ENCODE results near the gene INPP5F. TPM values are rescaled to one million over a fixed set of nuclear protein-coding genes. Genes with fewer than 3 reads are reported as not detected.

The INPP5F gene
- polyA plus RNA-seq, 1 of the 3 experiments (the other 2 are of a cell fraction): 7.8 TPM

DNA sequence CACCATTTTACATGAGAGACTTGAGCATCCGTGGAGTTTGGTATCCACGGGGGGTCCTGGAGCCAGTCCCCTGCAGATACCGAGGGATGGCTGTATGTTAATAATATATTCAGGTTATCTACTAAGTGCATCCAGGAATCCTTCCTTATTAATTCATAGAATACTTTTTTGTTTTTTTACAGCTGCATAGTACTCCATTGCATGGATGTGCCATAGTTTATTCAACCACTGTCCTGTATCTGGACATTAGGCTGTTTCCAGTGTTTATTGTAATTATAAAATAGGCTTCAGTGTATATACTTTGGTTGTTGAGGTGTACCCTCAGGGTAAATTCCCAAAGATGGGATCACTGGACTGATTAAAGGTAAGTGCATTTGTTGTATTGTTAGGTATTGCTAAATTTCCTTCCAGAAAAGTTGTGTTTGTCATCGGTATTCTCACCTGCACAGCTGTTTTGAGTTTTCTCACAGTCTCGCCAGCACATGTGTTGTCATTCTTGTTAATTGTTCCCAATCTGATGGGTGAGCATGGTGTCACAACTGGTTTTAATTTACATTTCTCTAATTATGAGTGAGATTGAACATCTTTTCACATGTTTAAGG, 55.1 kb downstream of the INPP5F start (continued):
- TF ChIP-seq, protein P1, sequence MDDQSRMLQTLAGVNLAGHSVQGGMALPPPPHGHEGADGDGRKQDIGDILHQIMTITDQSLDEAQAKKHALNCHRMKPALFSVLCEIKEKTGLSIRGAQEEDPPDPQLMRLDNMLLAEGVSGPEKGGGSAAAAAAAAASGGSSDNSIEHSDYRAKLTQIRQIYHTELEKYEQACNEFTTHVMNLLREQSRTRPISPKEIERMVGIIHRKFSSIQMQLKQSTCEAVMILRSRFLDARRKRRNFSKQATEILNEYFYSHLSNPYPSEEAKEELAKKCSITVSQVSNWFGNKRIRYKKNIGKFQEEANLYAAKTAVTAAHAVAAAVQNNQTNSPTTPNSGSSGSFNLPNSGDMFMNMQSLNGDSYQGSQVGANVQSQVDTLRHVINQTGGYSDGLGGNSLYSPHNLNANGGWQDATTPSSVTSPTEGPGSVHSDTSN (IDR thresholded peaks at IDR 0.05): no peak
- TF ChIP-seq NFIC (IDR thresholded peaks at IDR 0.05; ENCODE audit: borderline replicate concordance): no peak
- TF ChIP-seq RXRA (IDR thresholded peaks at IDR 0.05; ENCODE audit: borderline replicate concordance, low read depth): no peak
- no peak for TF ChIP-seq MEF2A (IDR thresholded peaks at IDR 0.05; ENCODE audit: borderline replicate concordance, low read depth)
- TF ChIP-seq RAD21 (IDR thresholded peaks at IDR 0.05; ENCODE audit: low read length): no peak
- no peak for TF ChIP-seq FOSL2 (IDR thresholded peaks at IDR 0.05; ENCODE audit: borderline replicate concordance, low read depth)

- TF ChIP-seq FOSL2 (IDR thresholded peaks at IDR 0.05; ENCODE audit: borderline replicate concordance, low read depth): no peak
- H3F3A ChIP-seq (replicated peaks; ENCODE audit: insufficient read depth): no peaks in the 10 kb centered on the region
- H3K4me3 ChIP-seq (ENCODE audit: low read depth in 2 of 2, low read length in 1 of 2): no peak overlapping the region
- H3K9me2 ChIP-seq: no peaks in the 10 kb centered on the region
- ChIA-PET CTCF (interaction anchor here (1.4 to 1.7 kb wide), 2 partner anchors 31 to 173 kb away, joined by 4 to 6 read pairs; no protein-coding TSS in a partner anchor), POLR2A (no interaction called here)
- H3K9me3 ChIP-seq: no peaks in the 10 kb centered on the region
- H4K20me1 ChIP-seq (ENCODE audit: insufficient read depth): no peaks in the 10 kb centered on the region
- H3K27me3 ChIP-seq (ENCODE audit: insufficient read depth): no peaks in the 10 kb centered on the region
- no peak overlapping the region for H2AFZ ChIP-seq (ENCODE audit: low read depth)
- H3K79me2 ChIP-seq (ENCODE audit: insufficient read depth): no peaks in the 10 kb centered on the region; the same call in none of the 2 replicates
- WGBS (ENCODE audit: low lambda C conversion rate): 72% methylated on average over 2 of the region's 2 CpGs
- peaks cover 0 to 3% of the 10 kb centered on the region in 2 experiments for H3K36me3 ChIP-seq (replicated peaks in 1 of 2; ENCODE audit: control insufficient read depth in 1 of 2, insufficient read depth in 2 of 2, low read length in 1 of 2)
- H3K4me1 ChIP-seq (ENCODE audit: control insufficient read depth in 1 of 2, insufficient read depth in 2 of 2, low read depth in 1 of 2, low read length in 1 of 2): peaks cover 0 to 6% of the 10 kb centered on the region in 2 experiments; a peak in 3 of 4 replicates
- H3K27ac ChIP-seq (ENCODE audit: low read depth in 2 of 2, low read length in 1 of 2): no peak overlapping the region
- no peak overlapping the region for H3K4me2 ChIP-seq
- H3K9ac ChIP-seq: no peak overlapping the region
- DNase-seq: no peak
Measured at GRCh38 chr10:119781498-119781897, 55.6 kb downstream of the INPP5F start.

GRCh38 chr10:119782981-119783664, 57.3 kb downstream of the INPP5F start:
- TF ChIP-seq TEAD4 (IDR thresholded peaks at IDR 0.05; ENCODE audit: borderline replicate concordance, insufficient read depth) (no peak), ELF1 (IDR thresholded peaks at IDR 0.05) (no peak), GATA2 (CRISPR knock-in tag; IDR thresholded peaks at IDR 0.05) (no peak)
- TF ChIP-seq, protein P2, sequence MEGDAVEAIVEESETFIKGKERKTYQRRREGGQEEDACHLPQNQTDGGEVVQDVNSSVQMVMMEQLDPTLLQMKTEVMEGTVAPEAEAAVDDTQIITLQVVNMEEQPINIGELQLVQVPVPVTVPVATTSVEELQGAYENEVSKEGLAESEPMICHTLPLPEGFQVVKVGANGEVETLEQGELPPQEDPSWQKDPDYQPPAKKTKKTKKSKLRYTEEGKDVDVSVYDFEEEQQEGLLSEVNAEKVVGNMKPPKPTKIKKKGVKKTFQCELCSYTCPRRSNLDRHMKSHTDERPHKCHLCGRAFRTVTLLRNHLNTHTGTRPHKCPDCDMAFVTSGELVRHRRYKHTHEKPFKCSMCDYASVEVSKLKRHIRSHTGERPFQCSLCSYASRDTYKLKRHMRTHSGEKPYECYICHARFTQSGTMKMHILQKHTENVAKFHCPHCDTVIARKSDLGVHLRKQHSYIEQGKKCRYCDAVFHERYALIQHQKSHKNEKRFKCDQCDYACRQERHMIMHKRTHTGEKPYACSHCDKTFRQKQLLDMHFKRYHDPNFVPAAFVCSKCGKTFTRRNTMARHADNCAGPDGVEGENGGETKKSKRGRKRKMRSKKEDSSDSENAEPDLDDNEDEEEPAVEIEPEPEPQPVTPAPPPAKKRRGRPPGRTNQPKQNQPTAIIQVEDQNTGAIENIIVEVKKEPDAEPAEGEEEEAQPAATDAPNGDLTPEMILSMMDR (IDR thresholded peaks at IDR 0.05): no peak
- H3K4me3 ChIP-seq (ENCODE audit: low read depth in 2 of 2, low read length in 1 of 2): no peak overlapping the region
- no peaks in the 10 kb centered on the region for H3K27me3 ChIP-seq (ENCODE audit: insufficient read depth)
- no peaks in the 10 kb centered on the region for H3K9me3 ChIP-seq
- peaks cover 0 to 3% of the 10 kb centered on the region in 2 experiments for H3K36me3 ChIP-seq (replicated peaks in 1 of 2; ENCODE audit: control insufficient read depth in 1 of 2, insufficient read depth in 2 of 2, low read length in 1 of 2)
- POLR2A ChIA-PET: no interaction called here
- no peak for DNase-seq
- WGBS (ENCODE audit: low lambda C conversion rate): 81% methylated on average over 4 of the region's 4 CpGs
- H3K9ac ChIP-seq: no peak overlapping the region
- H3K27ac ChIP-seq (ENCODE audit: low read depth in 2 of 2, low read length in 1 of 2): no peak overlapping the region
- no peaks in the 10 kb centered on the region for H3F3A ChIP-seq (replicated peaks; ENCODE audit: insufficient read depth)
- CTCF ChIA-PET: interaction anchor here (1.1 to 3.5 kb wide), 3 partner anchors 32 to 68 kb away, joined by 3 to 13 read pairs (median 6); no protein-coding TSS in a partner anchor
- H3K4me2 ChIP-seq: no peak overlapping the region
- no peaks in the 10 kb centered on the region; the same call in 1 of the 2 replicates for H3K79me2 ChIP-seq (ENCODE audit: insufficient read depth)
- H3K9me2 ChIP-seq: no peaks in the 10 kb centered on the region
- H4K20me1 ChIP-seq (ENCODE audit: insufficient read depth): no peaks in the 10 kb centered on the region
- H2AFZ ChIP-seq (ENCODE audit: low read depth): no peak overlapping the region
- H3K4me1 ChIP-seq (ENCODE audit: control insufficient read depth in 1 of 2, insufficient read depth in 2 of 2, low read depth in 1 of 2, low read length in 1 of 2): peaks cover 0 to 6% of the 10 kb centered on the region in 2 experiments; a peak in 3 of 4 replicates

Data from SK-N-SH (cell line).